Activated CD4-positive, alpha-beta T cell treated with anti-CD3 and anti-CD28 coated beads for 48 hours (primary cell): Measurements from ENCODE around the gene SSH2.
"Not testable (repeated sequence)": the region's sequence is repeated elsewhere in the genome, so short reads cannot be mapped to it uniquely, and the experiment has no call there.

ENCODE experiments used
- DNase-seq: peaks from one replicate; pipeline ENCODE4 v3.0.0-alpha.2; 2020

SSH2 gene

DNA sequence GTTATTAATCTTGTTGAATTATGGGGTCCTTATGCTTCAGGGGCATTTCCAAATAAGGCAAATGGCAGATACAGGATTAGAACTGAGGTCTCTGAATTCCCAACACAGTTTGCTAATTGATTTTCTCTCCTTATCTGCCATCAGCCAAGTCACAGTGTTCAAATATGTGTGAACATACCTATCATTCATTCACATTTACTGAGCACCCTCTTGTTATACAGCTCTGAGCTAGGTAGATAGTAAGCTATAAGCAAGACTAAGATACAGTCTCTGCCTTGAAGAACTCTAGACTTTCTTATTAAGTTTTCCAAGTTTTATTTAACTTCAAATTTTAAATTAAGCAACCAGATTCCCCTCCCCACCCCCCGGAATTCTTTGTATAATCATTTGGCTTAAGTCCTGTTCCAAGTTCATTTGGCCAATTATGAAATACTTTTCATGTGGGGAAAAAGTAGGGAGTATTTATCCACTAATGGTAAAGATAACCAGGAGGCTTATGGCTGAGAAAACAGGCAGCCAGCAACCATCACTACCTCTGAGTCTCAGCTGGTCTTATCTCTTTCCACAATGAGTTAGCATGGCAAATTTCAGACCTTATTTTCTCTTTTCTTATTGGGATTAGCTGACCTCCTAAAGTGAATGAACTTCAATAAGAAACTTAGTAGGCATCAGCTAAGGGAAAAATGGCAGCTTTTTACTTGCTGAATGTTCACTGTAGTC lies 275.9 kb downstream of the SSH2 start:
- no peak for DNase-seq

DNA sequence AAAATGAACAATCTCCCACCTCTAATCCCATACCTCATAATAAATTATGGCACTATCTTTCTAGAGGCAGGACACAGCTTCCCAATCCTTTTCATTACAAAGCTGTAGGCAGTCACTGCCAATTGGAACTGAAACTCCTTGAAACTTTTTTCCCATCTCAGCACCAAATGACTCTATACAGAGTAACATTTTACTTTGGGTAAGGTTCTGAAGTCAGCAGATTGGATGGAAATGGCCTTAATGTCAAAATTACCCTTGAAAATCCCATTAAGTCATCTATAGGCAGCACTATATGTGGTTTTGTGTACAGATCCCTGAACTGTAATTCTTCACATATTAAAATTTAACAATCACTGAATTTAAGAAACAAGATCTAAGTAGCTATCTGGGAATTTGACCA lies 277.1 kb downstream of the SSH2 start:
- no peak for DNase-seq

GRCh38 chr17:29651913-29652312 lies 278.1 kb downstream of the SSH2 start:
- DNase-seq, result not testable (repeated sequence)

DNA sequence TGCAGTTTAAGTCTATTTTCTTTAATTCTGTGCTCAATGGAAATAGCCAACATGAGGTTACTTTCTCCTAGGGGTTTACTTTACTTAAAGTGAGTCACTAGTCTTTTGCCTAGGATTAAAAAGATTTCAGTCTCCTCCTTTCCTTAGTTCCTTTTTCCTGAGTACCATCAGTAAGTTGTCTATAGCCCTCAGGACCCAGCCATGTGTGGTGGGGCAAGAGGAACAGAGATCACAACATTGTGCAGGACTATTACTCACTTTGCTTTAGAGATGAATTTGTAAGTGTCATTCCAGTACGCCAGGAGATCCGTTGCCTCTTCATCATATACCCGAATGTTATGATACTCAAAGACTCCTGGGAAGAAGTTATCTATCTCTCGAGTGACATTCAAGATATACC lies 279.6 kb downstream of the SSH2 start:
- DNase-seq, result no peak

GRCh38 chr17:29649359-29649758 lies 280.7 kb downstream of the SSH2 start:
- DNase-seq, result no peak

DNA sequence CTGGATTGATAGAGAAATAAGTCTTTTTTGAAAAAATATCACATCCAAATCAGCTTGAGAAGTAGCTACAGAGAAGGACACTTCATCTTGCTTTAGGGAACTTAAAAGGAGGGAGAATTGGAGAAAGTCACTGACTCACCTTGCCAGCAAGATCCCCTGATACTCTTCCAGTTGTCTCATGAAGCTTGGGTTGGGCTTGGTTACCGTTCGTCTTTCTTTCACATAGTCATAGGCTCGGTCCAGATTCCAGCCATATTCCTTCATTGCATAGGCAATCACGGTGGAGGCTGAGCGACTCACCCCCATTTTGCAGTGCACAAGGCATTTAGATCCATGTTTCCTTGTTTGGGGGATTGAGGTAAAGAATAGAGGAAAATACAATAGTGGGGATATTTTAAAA lies 282.0 kb downstream of the SSH2 start:
- DNase-seq, result no peak

DNA sequence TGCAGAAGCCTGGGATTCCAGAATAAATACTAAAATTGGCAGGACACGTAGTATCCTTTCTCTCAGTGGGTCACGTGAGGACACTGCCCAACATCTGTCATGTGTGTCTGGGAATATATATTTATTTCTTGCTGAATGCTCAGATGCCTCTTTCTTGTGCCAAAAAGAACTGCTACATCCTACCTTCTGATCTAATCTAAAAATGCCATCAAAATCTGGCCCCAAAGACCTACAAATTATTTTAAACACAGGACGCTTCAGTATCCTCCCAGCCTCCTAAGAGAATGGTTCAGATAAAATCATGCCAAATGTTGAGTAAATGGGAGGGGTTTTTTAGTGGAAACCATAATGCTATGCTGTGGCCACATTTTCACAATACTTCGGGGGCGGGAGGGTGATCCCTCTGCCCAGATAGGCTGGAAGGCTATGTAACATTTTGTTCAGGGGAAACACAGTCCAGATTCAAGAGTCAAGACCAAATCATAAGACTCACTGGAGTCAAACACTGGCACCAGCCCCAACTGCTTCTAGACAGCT lies 284.4 kb downstream of the SSH2 start:
- DNase-seq, result peak; percentile 38

DNA sequence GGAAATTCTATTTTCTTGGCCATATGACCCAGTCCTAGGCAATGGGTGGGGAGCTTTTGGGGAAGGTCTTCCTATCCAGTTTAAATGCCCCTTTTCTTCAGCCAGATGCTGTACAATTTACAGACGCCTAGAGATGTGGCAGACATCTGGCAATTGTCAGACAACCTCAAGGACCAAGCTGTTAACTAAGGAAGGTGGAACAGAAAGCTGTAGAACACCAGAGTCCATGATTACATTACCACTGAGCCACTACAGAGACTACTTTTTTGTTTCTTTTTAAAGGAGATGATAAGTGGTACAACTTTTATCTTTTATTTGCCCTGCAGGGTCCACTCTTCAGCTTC lies 286.2 kb downstream of the SSH2 start:
- no peak for DNase-seq

DNA sequence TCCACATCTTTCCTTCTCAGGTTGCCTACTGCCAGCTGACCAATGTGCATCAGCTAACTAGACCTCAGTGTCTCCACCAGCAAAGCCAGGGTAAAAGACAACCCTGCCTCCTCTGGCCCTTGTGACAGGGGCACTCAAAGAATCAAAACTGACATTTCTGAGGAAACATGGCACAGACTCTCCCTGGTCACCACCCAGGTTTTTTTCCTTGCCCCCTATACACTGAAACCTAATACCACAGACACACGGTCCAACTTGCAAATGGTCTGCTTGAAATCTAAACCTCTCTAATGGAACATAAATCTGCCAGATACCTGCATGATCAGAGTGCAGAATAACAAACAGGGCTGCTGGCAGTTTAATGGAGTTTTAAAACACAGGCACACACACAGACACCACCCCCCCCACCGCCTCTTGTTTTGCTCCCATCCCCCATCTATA lies 287.8 kb downstream of the SSH2 start:
- DNase-seq, result no peak

DNA sequence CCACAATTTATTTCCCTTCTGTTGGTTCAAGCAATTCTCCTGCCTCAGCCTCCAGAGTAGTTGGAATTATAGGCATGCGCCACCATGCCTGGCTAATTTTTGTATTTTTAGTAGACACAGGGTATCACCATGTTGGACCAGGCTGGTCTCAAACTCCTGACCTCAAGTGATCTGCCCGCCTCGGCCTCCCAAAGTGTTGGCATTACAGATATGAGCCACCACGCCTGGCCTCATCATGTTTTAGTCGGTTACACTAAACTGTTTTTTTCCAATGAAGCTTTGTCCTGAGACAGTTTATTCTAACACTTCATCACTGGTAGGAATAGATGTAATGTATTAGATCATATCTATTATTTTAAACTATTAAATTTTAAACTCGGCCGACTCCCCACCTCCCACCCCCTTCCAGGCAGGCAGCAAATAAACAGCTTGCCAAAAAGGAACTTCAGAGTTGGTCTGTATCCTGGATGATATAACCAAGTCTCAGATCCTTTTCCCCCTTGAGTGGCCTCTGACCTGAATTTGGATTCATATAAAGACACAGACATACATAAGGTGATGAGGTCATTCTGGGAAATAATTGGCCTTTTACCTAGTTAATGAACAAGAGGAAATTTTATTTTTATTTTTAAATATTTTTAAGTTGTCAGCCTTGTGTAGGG lies 288.9 kb downstream of the SSH2 start:
- no peak for DNase-seq

DNA sequence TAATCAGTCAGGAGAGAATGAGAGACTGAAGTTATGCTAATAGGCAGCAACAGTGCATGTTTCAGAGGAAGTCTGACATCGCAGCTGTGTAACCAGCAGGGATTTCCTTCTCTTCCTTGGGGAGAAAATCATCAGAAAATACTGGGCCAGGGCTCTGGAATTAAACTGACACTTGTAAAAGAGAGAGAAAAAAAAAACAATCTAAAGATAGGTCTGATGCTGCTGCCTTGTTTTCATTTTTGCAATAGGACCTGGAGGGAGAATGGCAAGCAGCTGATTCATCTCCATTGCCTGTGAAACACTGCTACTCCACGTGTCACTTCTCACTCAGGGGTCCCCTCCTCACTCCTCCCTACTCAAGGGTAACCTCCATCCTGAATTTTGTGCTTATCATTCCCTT lies 289.6 kb downstream of the SSH2 start:
- DNase-seq, result no peak

DNA sequence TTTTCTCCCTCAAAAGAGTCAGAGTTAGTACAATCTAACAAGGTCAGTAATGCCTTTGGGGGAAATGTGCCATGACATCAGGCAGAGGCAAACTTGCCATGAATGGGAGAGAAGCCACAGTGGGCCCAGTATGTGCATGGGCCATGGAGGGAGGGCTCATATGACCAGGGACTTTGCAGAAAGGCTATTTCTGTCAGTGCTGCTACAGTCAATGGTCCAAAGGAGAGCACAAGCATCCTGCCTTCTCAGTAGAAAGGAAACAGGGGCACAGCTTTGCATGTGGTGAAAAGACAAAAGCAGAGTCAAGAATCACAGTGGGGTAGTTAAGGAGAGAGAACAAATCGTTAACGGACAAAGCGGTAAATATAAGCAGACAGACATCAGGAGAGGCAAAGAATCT lies 296.1 kb downstream of the SSH2 start:
- DNase-seq, result no peak

DNA sequence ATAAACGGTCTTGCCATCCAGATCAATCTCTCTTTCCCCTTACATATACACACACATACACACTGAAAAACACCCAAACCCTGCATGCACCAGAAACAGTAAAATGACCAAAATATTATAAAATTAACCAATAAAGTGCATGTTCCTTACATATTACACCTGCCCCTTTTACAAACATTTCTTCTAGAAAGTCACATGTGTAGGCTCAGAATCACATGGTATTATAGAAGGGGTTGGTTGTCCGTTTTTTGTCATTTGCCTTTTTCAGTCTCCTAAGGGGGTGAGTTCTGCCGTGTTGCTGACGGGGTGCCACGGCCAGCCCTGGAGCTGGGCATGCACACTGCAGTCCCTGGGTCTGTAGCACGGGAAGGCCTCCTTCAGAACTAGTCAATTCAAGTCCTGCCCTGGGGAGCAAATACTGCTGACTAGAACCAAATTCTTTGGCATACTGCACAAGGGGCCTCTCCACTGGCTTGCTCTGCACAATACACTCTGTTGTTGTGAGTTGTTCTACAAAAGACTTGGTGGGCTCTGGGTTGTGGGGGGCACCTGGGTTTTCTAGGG lies 299.3 kb downstream of the SSH2 start:
- DNase-seq, result no peak

- no peak for DNase-seq
Measured at GRCh38 chr17:29629839-29630238, 300.2 kb downstream of the SSH2 start.

DNA sequence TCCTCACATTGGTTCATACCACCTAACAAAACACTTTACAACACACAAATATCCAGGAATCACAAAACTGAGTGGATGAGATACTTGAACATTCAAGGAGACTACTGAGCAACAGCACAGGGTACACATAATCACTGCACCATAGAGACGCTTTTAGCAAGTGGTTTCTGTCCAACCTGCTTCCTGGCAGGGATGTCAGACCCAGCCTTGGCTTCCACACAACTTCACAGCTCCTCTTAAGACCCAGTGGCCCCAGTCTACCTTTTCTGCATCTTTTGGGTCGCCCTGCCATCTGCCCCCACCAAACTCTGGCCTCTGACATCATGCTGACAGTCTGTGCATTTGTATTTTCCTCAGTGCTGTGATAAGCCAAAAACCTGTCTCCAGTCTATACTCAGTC lies 301.4 kb downstream of the SSH2 start:
- DNase-seq, result no peak

DNA sequence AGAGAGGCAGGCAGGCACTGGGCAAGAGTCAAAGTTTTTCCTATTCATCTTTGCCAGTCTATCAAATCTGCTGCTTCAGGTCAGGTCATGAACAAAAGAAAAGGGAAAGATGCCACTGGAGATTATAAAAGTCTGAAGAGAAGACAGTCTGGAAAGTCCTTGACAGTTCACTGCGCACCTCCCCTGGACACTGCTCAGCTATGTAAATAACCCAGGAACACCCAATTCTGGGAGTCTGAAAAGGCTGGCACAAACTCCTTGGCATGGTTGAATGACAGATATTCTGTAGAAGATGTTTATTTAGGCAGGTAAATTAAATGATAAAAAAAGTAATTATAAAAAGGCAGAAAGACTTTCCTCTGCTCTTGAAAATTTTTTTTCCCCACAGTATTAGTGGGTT lies 302.1 kb downstream of the SSH2 start:
- DNase-seq, result no peak

DNA sequence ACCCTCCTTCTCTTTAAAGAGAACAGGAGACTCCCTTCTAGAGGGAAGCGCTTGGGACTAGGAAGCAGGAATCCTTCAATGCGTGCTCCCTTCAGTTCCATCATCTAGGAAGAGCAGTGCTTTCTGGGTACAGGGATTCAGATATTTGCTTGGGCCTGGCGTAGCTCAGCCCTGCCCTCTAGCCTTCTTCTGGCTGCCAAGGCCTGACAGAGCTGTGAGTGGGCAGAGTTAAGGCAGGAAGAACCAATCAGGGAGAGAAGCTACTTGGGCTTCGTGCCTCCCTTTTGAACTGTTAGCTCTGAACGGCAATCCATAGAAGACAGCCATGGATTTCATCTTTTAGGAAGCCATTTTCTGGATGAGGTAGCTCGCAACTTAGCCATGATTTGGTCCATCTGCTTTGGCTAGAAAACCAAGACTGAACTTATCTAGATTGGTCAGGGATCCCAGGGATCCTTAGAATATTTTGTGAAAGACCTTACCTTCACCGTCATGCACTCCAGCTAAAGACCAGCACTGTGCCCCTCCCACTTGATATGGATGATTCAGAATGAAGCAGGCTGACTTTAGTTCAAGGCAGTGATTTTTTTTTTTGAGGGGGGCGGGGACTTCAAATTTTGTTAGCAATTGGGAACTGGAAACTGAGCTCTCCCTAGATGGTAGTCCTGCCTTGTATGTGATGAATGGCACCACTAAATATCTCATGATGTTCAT lies 304.8 kb downstream of the SSH2 start:
- DNase-seq, result no peak

- DNase-seq, result no peak
Measured at GRCh38 chr17:29624586-29624985, 305.4 kb downstream of the SSH2 start.

DNA sequence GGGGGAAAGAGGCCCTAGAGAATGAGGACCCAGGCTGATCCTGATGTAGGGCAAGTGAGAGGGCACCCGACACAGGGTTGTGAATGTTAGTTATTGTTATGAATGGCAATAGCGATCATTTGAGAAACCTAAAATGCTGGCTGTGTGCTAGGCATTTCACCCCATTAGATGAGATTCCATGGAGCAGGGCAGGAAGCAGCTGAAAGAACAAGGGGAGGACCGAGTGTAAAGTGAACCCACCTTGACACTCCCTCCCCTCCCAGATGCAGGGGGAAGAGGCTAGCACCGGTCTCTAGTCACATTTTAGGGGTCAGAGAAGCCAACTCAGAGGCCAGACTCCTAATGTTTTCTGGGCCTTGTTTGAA lies 306.8 kb downstream of the SSH2 start:
- DNase-seq, result no peak

DNA sequence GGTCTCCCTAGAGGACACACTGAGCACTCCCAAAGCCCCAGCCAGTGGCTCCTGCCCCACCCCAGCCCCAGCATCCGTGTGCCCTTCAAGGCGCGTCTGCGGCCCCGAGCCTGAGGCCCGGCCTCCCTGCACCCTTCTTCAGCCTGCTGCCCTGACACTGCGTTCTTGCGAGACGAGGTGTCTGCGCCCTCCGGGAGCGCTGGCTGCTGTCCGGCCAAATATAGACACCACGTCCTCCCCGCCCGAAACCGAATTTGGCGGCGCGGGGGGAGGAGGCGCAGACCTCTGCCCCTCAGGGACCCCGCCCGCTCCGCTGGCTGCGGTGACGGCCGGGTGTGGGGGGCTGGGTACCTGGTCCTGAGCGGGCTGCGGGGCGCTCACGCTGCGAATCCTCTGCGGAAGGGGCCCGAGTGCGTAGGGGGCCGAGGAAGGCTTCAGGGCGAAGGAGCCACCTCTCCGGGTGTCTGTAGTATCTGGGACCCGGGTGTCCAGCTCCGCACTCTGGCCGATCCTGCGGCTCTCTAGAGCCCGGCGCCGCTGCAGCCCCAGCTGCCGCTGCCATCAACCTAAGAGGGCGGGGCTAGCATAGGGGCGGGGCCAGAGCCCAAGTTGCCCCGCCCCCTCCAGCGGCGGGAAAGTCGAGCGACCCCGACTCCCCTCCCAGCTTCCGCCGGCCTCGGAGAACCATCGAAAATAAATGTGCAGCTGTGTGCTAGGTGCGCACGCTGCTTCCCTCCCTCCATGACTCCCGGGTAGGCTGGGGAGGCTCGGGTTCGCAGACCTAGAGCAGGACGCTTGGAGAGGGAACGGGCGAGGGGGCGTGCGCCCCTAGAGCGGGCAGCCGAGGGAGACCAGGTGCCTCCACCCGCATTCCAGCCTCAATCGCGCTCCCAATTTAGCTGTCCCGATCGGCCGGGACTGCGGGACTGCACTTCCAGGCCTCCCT lies 307.4 kb downstream of the SSH2 start, which contains the start of gene CORO6:
TSS of gene CORO6 (minus strand) at position 576 of the 946 bp plus-strand sequence. CDS start 1,491 bp downstream, outside the sequence.
- DNase-seq, result peak; percentile 80

DNA sequence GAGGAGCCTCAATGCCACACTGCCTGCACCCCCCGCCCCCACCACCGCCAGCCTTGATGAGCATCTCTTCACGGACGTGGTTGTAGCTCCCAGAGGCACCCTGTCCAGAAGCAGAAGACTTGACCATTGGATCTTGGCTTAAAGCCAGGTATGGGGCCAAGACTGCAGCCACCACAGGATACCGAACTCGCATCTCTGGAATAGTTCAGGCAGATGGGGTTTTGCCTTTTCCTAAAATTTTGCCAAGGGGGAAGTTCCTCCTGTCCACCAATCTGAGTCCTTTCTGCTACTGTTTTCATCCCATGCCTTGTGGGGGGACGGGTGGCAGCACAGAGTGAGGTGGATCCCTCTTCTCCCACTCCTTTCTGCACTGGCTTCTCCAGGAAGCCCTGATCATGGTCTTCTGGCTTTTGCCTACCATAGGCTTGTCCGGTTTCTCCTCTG lies 308.3 kb downstream of the SSH2 start:
- DNase-seq, result no peak

DNA sequence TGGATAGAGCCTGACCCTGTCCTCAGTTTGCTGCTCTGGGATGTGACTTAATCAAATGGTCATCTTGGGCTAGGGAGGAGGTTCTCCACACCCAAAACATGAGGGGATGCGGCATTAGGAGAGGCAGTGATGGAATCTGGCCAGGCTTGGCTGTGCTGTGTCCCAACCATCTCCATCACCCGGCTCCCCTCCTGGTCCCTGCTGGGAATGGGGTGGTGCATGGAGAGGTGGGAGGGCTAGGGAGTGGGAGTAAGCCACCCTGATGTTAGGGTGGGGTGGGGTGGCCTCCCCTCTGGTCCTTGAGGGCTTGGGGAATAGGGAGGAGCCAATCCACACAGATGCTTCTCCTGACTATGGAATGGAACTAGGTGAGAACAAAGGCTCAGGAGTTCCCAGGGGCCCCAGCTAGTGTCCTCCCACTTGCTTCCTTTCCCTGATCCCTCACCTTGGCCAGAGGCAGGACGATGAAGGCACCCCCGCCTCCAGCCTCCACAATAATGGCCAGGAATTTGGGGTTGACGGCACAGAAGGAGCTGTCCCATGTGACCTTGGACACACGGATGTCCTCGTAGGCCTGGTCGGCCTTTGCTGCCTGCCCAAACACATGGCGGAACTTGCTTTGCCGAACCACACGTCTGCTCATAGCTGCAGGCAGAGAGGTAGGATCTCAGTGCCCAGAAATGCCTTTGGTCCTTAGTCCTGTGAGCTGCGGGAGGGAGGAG lies 309.1 kb downstream of the SSH2 start:
- DNase-seq, result no peak
